Measurements from ENCODE around the gene TRIM41. TPM values are rescaled to one million over a fixed set of nuclear protein-coding genes. Genes with fewer than 3 reads are reported as not detected.
"Not testable (repeated sequence)": the region's sequence is repeated elsewhere in the genome, so short reads cannot be mapped to it uniquely, and the experiment has no call there.

The TRIM41 gene
- total RNA-seq, 1 experiment from 2014 or later: 17.9 TPM

GRCh38 chr5:181205761-181206649 is 17.1 kb upstream of the TRIM41 start:
- in situ Hi-C loops (cut with HindIII; ENCODE audit: low pct_unique_long_range_greater_than_20kb, low sequenced_read_pairs): no loop called here
- no peak for DNase-seq (ENCODE audit: low read depth)

GRCh38 chr5:181207214-181207959 is 15.7 kb upstream of the TRIM41 start:
- DNase-seq (ENCODE audit: low read depth): peak; percentile 95
- in situ Hi-C loops (cut with HindIII; ENCODE audit: low pct_unique_long_range_greater_than_20kb, low sequenced_read_pairs): no loop called here

GRCh38 chr5:181207960-181208253 is 15.2 kb upstream of the TRIM41 start:
- in situ Hi-C loops (cut with HindIII; ENCODE audit: low pct_unique_long_range_greater_than_20kb, low sequenced_read_pairs): no loop called here
- no peak for DNase-seq (ENCODE audit: low read depth)

- in situ Hi-C loops (cut with HindIII; ENCODE audit: low pct_unique_long_range_greater_than_20kb, low sequenced_read_pairs); DNase-seq (ENCODE audit: low read depth): not testable (repeated sequence)
Measured at GRCh38 chr5:181209006-181209405, 14.1 kb upstream of the TRIM41 start.

GRCh38 chr5:181210148-181210547 is 12.9 kb upstream of the TRIM41 start:
- in situ Hi-C loops (cut with HindIII; ENCODE audit: low pct_unique_long_range_greater_than_20kb, low sequenced_read_pairs); DNase-seq (ENCODE audit: low read depth): not testable (repeated sequence)

- in situ Hi-C loops (cut with HindIII; ENCODE audit: low pct_unique_long_range_greater_than_20kb, low sequenced_read_pairs): not testable (repeated sequence)
Measured at GRCh38 chr5:181210698-181211097, 12.4 kb upstream of the TRIM41 start.

GRCh38 chr5:181211208-181211607 is 11.9 kb upstream of the TRIM41 start:
- in situ Hi-C loops (cut with HindIII; ENCODE audit: low pct_unique_long_range_greater_than_20kb, low sequenced_read_pairs): no loop called here
- no peak for DNase-seq (ENCODE audit: low read depth)

More at GRCh38 chr5:181210698-181211097, 12.4 kb upstream of the TRIM41 start:
- not testable (repeated sequence) for DNase-seq (ENCODE audit: low read depth)

GRCh38 chr5:181212080-181212479 is 11.0 kb upstream of the TRIM41 start:
- no peak for DNase-seq (ENCODE audit: low read depth)
- in situ Hi-C loops (cut with HindIII; ENCODE audit: low pct_unique_long_range_greater_than_20kb, low sequenced_read_pairs): no loop called here

GRCh38 chr5:181212934-181213333 is 10.1 kb upstream of the TRIM41 start:
- no peak for DNase-seq (ENCODE audit: low read depth)
- in situ Hi-C loops (cut with HindIII; ENCODE audit: low pct_unique_long_range_greater_than_20kb, low sequenced_read_pairs): no loop called here

- in situ Hi-C loops (cut with HindIII; ENCODE audit: low pct_unique_long_range_greater_than_20kb, low sequenced_read_pairs): not testable (repeated sequence)
Measured at GRCh38 chr5:181214249-181214648, 8.8 kb upstream of the TRIM41 start.

GRCh38 chr5:181215997-181216989 is 6.8 kb upstream of the TRIM41 start:
- DNase-seq (ENCODE audit: low read depth): peak; percentile 74
- in situ Hi-C loops (cut with HindIII; ENCODE audit: low pct_unique_long_range_greater_than_20kb, low sequenced_read_pairs): no loop called here

More at GRCh38 chr5:181214249-181214648, 8.8 kb upstream of the TRIM41 start:
- not testable (repeated sequence) for DNase-seq (ENCODE audit: low read depth)

- peak; percentile 83 for DNase-seq (ENCODE audit: low read depth)
Measured at GRCh38 chr5:181217111-181217802, 5.8 kb upstream of the TRIM41 start.

GRCh38 chr5:181217803-181218062 is 5.3 kb upstream of the TRIM41 start:
- no peak for DNase-seq (ENCODE audit: low read depth)

More at GRCh38 chr5:181217111-181217802, 5.8 kb upstream of the TRIM41 start:
- in situ Hi-C loops (cut with HindIII; ENCODE audit: low pct_unique_long_range_greater_than_20kb, low sequenced_read_pairs): no loop called here

GRCh38 chr5:181218795-181219124 is 4.3 kb upstream of the TRIM41 start:
- in situ Hi-C loops (cut with HindIII; ENCODE audit: low pct_unique_long_range_greater_than_20kb, low sequenced_read_pairs): no loop called here

More at GRCh38 chr5:181217803-181218062, 5.3 kb upstream of the TRIM41 start:
- in situ Hi-C loops (cut with HindIII; ENCODE audit: low pct_unique_long_range_greater_than_20kb, low sequenced_read_pairs): no loop called here

GRCh38 chr5:181219262-181220177 is 3.6 kb upstream of the TRIM41 start:
- DNase-seq (ENCODE audit: low read depth): no peak
- in situ Hi-C loops (cut with HindIII; ENCODE audit: low pct_unique_long_range_greater_than_20kb, low sequenced_read_pairs): no loop called here

More at GRCh38 chr5:181218795-181219124, 4.3 kb upstream of the TRIM41 start:
- no peak for DNase-seq (ENCODE audit: low read depth)

GRCh38 chr5:181220178-181220515 is 2.9 kb upstream of the TRIM41 start:
- DNase-seq (ENCODE audit: low read depth): no peak
- in situ Hi-C loops (cut with HindIII; ENCODE audit: low pct_unique_long_range_greater_than_20kb, low sequenced_read_pairs): no loop called here
